ENCODE results near the gene CC2D2B. TPM values are rescaled to one million over a fixed set of nuclear protein-coding genes. Genes with fewer than 3 reads are reported as not detected.

The CC2D2B gene
- total and polyA plus RNA-seq, 2 experiments from 2014 or later = 0.24 to 0.92 TPM

DNA sequence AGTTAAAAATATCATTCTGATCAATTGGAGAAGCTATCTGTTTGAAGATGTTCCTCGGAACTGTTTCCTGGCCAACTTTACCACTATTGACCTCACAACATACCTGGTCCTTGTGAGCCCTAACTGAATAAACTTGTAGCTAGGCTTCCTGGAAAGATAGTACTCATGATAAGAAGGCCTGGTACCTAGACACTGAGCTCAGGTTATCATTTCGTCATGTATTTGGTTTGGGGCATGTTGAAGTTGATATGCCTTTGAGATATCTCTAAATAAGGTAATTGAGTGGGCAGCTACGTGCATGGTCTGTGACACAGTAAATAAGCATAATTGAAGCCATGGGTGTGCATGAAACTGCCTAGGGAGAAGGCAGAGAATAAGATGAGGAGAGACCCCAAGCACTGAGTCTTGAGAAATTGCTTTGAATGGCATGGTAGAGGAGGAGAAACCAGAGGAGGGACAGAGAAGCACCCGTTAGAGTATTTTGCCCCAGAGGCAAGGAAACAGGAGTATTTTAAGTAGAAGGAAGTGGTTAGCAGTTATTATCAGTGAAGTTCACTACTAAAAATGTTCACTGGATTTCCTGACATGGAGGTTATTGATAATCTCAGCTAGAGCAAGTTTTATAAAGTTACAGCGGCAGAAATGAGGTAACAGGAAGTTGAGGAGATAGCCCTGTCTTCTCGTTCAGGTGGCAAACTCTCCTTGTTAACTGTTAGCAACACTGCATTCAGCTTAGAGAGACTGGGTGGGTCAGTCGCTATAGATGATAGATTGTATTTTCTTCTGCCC lies 55.6 kb downstream of the CC2D2B start (continued):
- TF ChIP-seq JUNB (IDR thresholded peaks at IDR 0.05; ENCODE audit: unreplicated experiment) (no peak), ZNF114 (CRISPR knock-in tag; IDR thresholded peaks at IDR 0.05) (no peak), POLR2AphosphoS5 (IDR thresholded peaks at IDR 0.05; ENCODE audit: low read depth) (no peak)
- TF ChIP-seq, protein P1, sequence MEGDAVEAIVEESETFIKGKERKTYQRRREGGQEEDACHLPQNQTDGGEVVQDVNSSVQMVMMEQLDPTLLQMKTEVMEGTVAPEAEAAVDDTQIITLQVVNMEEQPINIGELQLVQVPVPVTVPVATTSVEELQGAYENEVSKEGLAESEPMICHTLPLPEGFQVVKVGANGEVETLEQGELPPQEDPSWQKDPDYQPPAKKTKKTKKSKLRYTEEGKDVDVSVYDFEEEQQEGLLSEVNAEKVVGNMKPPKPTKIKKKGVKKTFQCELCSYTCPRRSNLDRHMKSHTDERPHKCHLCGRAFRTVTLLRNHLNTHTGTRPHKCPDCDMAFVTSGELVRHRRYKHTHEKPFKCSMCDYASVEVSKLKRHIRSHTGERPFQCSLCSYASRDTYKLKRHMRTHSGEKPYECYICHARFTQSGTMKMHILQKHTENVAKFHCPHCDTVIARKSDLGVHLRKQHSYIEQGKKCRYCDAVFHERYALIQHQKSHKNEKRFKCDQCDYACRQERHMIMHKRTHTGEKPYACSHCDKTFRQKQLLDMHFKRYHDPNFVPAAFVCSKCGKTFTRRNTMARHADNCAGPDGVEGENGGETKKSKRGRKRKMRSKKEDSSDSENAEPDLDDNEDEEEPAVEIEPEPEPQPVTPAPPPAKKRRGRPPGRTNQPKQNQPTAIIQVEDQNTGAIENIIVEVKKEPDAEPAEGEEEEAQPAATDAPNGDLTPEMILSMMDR (conservative IDR thresholded peaks at IDR 0.05; ENCODE audit: low read depth in 2 of 2) = no peak

DNA sequence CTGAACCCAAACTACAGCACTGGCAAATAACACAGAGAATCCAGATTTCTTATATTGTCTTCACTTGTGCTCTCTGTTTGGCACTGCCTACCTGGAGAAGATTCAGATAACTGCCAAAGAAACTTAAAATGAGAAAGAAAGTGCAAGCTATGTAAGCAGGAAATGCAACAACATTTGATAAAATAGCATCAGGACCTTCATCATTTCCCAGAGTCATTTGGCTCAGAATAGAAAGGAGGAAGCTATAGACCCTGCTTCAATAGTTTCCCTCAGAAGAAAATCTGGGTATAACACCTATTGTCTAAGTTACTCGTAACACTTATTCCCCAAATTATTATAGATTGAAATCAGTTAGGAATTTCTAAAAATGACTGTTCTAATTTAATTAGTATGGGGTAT lies 56.2 kb downstream of the CC2D2B start:
- Mint-ChIP-seq H3K9me3 (no peaks in the 10 kb centered on the region), H3K27me3 (ENCODE audit: insufficient read depth, low read depth, poor library complexity) (no peaks in the 10 kb centered on the region), H3K4me3 (no peak overlapping the region), H3K36me3 (ENCODE audit: low read depth) (no peaks in the 10 kb centered on the region), H3K27ac (no peak overlapping the region), H3K4me1 (no peaks in the 10 kb centered on the region)
- H3K4me3 ChIP-seq = no peak overlapping the region
- DNase-seq (ENCODE audit: low spot score) = no peak
- H3K79me2 ChIP-seq (replicated peaks; ENCODE audit: insufficient read depth) = no peaks in the 10 kb centered on the region
- H3F3A ChIP-seq (replicated peaks; ENCODE audit: low read depth) = no peaks in the 10 kb centered on the region
- no peaks in the 10 kb centered on the region for H3K36me3 ChIP-seq (ENCODE audit: insufficient read depth)
- H3K4me1 ChIP-seq (ENCODE audit: insufficient read depth) = no peaks in the 10 kb centered on the region
- no peak overlapping the region for H3K27ac ChIP-seq (ENCODE audit: low read depth)
- no peak overlapping the region for H2AFZ ChIP-seq
- ATAC-seq = no peak
- H3K4me2 ChIP-seq = no peak overlapping the region
- TF ChIP-seq CREB1 (CRISPR knock-in tag; IDR thresholded peaks at IDR 0.05; ENCODE audit: low read depth) = no peak
- TF ChIP-seq, protein P2, sequence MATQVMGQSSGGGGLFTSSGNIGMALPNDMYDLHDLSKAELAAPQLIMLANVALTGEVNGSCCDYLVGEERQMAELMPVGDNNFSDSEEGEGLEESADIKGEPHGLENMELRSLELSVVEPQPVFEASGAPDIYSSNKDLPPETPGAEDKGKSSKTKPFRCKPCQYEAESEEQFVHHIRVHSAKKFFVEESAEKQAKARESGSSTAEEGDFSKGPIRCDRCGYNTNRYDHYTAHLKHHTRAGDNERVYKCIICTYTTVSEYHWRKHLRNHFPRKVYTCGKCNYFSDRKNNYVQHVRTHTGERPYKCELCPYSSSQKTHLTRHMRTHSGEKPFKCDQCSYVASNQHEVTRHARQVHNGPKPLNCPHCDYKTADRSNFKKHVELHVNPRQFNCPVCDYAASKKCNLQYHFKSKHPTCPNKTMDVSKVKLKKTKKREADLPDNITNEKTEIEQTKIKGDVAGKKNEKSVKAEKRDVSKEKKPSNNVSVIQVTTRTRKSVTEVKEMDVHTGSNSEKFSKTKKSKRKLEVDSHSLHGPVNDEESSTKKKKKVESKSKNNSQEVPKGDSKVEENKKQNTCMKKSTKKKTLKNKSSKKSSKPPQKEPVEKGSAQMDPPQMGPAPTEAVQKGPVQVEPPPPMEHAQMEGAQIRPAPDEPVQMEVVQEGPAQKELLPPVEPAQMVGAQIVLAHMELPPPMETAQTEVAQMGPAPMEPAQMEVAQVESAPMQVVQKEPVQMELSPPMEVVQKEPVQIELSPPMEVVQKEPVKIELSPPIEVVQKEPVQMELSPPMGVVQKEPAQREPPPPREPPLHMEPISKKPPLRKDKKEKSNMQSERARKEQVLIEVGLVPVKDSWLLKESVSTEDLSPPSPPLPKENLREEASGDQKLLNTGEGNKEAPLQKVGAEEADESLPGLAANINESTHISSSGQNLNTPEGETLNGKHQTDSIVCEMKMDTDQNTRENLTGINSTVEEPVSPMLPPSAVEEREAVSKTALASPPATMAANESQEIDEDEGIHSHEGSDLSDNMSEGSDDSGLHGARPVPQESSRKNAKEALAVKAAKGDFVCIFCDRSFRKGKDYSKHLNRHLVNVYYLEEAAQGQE (IDR thresholded peaks at IDR 0.05; ENCODE audit: unreplicated experiment) = no peak
- TF ChIP-seq NANOG (IDR thresholded peaks at IDR 0.05; ENCODE audit: borderline replicate concordance) = no peak
- H4K20me1 ChIP-seq (replicated peaks; ENCODE audit: insufficient read depth) = no peaks in the 10 kb centered on the region
- H3K9me2 ChIP-seq (ENCODE audit: insufficient read depth) = no peaks in the 10 kb centered on the region
- H3K27me3 ChIP-seq (ENCODE audit: insufficient read depth) = no peaks in the 10 kb centered on the region

DNA sequence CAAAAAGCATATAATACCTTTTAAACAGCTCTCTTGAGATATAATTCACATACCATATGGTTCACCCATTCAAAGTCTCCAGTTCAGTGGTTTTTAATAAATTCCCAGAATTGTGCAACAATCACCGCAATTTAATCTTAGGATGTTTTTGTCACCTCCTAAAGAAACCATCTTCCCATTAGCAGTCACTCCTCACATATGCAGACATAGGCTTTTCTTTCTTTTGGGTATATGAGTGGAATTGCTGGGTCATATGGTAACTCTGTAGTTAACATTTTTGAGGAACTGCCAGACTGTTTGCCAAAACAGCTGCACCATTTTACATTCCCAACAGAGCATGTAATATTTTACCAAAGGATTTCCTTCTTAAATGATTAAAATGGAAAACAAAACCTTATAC lies 57.0 kb downstream of the CC2D2B start:
- H3K79me2 ChIP-seq (replicated peaks; ENCODE audit: insufficient read depth) = no peaks in the 10 kb centered on the region
- H3K4me2 ChIP-seq = no peak overlapping the region
- ATAC-seq (no peak), DNase-seq (ENCODE audit: low spot score) (no peak)
- H3K4me3 ChIP-seq = no peak overlapping the region
- H3K4me1 ChIP-seq (ENCODE audit: insufficient read depth) = no peaks in the 10 kb centered on the region
- no peaks in the 10 kb centered on the region for H4K20me1 ChIP-seq (replicated peaks; ENCODE audit: insufficient read depth)
- Mint-ChIP-seq H3K27ac (no peak overlapping the region), H3K36me3 (ENCODE audit: low read depth) (no peaks in the 10 kb centered on the region), H3K27me3 (ENCODE audit: insufficient read depth, low read depth, poor library complexity) (no peaks in the 10 kb centered on the region), H3K4me3 (no peak overlapping the region), H3K4me1 (no peaks in the 10 kb centered on the region), H3K9me3 (no peaks in the 10 kb centered on the region)
- no peak overlapping the region for H2AFZ ChIP-seq
- no peaks in the 10 kb centered on the region for H3K9me2 ChIP-seq (ENCODE audit: insufficient read depth)
- H3K27ac ChIP-seq (ENCODE audit: low read depth) = no peak overlapping the region
- no peaks in the 10 kb centered on the region for H3F3A ChIP-seq (replicated peaks; ENCODE audit: low read depth)
- H3K27me3 ChIP-seq (ENCODE audit: insufficient read depth) = no peaks in the 10 kb centered on the region
- H3K36me3 ChIP-seq (ENCODE audit: insufficient read depth) = no peaks in the 10 kb centered on the region
- no peak for TF ChIP-seq CREB1 (CRISPR knock-in tag; IDR thresholded peaks at IDR 0.05; ENCODE audit: low read depth)
- TF ChIP-seq, protein P3, sequence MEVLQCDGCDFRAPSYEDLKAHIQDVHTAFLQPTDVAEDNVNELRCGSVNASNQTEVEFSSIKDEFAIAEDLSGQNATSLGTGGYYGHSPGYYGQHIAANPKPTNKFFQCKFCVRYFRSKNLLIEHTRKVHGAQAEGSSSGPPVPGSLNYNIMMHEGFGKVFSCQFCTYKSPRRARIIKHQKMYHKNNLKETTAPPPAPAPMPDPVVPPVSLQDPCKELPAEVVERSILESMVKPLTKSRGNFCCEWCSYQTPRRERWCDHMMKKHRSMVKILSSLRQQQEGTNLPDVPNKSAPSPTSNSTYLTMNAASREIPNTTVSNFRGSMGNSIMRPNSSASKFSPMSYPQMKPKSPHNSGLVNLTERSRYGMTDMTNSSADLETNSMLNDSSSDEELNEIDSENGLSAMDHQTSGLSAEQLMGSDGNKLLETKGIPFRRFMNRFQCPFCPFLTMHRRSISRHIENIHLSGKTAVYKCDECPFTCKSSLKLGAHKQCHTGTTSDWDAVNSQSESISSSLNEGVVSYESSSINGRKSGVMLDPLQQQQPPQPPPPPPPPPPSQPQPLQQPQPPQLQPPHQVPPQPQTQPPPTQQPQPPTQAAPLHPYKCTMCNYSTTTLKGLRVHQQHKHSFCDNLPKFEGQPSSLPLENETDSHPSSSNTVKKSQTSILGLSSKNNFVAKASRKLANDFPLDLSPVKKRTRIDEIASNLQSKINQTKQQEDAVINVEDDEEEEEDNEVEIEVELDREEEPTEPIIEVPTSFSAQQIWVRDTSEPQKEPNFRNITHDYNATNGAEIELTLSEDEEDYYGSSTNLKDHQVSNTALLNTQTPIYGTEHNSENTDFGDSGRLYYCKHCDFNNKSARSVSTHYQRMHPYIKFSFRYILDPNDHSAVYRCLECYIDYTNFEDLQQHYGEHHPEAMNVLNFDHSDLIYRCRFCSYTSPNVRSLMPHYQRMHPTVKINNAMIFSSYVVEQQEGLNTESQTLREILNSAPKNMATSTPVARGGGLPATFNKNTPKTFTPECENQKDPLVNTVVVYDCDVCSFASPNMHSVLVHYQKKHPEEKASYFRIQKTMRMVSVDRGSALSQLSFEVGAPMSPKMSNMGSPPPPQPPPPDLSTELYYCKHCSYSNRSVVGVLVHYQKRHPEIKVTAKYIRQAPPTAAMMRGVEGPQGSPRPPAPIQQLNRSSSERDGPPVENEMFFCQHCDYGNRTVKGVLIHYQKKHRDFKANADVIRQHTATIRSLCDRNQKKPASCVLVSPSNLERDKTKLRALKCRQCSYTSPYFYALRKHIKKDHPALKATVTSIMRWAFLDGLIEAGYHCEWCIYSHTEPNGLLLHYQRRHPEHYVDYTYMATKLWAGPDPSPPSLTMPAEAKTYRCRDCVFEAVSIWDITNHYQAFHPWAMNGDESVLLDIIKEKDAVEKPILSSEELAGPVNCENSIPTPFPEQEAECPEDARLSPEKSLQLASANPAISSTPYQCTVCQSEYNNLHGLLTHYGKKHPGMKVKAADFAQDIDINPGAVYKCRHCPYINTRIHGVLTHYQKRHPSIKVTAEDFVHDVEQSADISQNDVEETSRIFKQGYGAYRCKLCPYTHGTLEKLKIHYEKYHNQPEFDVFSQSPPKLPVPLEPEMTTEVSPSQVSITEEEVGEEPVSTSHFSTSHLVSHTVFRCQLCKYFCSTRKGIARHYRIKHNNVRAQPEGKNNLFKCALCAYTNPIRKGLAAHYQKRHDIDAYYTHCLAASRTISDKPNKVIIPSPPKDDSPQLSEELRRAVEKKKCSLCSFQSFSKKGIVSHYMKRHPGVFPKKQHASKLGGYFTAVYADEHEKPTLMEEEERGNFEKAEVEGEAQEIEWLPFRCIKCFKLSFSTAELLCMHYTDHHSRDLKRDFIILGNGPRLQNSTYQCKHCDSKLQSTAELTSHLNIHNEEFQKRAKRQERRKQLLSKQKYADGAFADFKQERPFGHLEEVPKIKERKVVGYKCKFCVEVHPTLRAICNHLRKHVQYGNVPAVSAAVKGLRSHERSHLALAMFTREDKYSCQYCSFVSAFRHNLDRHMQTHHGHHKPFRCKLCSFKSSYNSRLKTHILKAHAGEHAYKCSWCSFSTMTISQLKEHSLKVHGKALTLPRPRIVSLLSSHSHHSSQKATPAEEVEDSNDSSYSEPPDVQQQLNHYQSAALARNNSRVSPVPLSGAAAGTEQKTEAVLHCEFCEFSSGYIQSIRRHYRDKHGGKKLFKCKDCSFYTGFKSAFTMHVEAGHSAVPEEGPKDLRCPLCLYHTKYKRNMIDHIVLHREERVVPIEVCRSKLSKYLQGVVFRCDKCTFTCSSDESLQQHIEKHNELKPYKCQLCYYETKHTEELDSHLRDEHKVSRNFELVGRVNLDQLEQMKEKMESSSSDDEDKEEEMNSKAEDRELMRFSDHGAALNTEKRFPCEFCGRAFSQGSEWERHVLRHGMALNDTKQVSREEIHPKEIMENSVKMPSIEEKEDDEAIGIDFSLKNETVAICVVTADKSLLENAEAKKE (CRISPR knock-in tag; IDR thresholded peaks at IDR 0.05) = no peak

Data from GM23338 (cell line).